ENCODE results near the gene JAKMIP2.

DNA sequence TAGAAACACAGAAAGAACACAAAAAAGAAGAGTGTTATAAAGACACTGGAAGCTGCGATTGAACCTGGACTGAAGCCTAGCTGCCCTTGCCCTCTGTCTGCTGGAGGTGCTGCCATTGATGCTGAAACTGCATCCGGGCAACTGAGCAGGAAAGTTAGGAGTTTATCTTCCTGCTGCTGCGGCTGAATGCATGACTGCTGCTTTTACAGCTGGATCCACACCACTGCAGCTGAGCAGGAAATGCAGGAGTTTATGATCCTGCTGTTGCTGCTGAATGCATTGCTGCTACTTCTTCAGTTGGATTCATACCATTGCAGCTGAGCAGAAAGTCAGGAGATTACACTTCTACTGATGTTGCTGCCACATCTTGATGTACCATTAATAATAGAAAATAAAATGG, 21.8 kb upstream of the JAKMIP2 start:
- TF ChIP-seq CTCF (IDR thresholded peaks at IDR 0.05; ENCODE audit: low read depth, low read length, poor library complexity, severe bottlenecking) (no peak), EZH2phosphoT487 (IDR thresholded peaks at IDR 0.05; ENCODE audit: borderline replicate concordance, low read length) (no peak)

All from DOHH2 (cell line).